GM19438 (cell line): ENCODE measurements around the gene MYH14.

Source experiments
- ATAC-seq: cut with Tn5 transposase; IDR thresholded peaks from one replicate; pipeline ENCODE4 v1.9.1; 2021; ENCODE audit warnings: low read depth; ENCODE audit not compliant: unreplicated experiment

MYH14 gene

GRCh38 chr19:50281491-50281890 is 78.1 kb downstream of the MYH14 start:
- no peak for ATAC-seq

GRCh38 chr19:50285833-50286232 is 82.4 kb downstream of the MYH14 start:
- ATAC-seq: no peak

- ATAC-seq: no peak
Measured at GRCh38 chr19:50286443-50286842, 83.0 kb downstream of the MYH14 start.

GRCh38 chr19:50287331-50287730 is 83.9 kb downstream of the MYH14 start:
- no peak for ATAC-seq

- ATAC-seq: no peak
Measured at GRCh38 chr19:50288954-50289353, 85.5 kb downstream of the MYH14 start.

GRCh38 chr19:50290011-50290410 is 86.6 kb downstream of the MYH14 start:
- ATAC-seq: no peak

GRCh38 chr19:50290775-50291174 is 87.4 kb downstream of the MYH14 start:
- no peak for ATAC-seq

GRCh38 chr19:50292216-50292827 is 88.9 kb downstream of the MYH14 start:
- ATAC-seq: no peak

- no peak for ATAC-seq
Measured at GRCh38 chr19:50293263-50294004, 90.0 kb downstream of the MYH14 start.

- no peak for ATAC-seq
Measured at GRCh38 chr19:50300051-50300450, 96.6 kb downstream of the MYH14 start.

GRCh38 chr19:50300814-50301606 is 97.6 kb downstream of the MYH14 start:
- no peak for ATAC-seq

- no peak for ATAC-seq
Measured at GRCh38 chr19:50301607-50301971, 98.2 kb downstream of the MYH14 start.

GRCh38 chr19:50303558-50303957 is 100.1 kb downstream of the MYH14 start:
- ATAC-seq: no peak

GRCh38 chr19:50308991-50309390 is 105.6 kb downstream of the MYH14 start:
- ATAC-seq: no peak

- ATAC-seq: no peak
Measured at GRCh38 chr19:50309396-50310125, 106.1 kb downstream of the MYH14 start.

- ATAC-seq: no peak
Measured at GRCh38 chr19:50310759-50311465, 107.5 kb downstream of the MYH14 start.

GRCh38 chr19:50311723-50312635 is 108.6 kb downstream of the MYH14 start:
- ATAC-seq: no peak

GRCh38 chr19:50312967-50313811 is 109.8 kb downstream of the MYH14 start:
- no peak for ATAC-seq
